MM.1S (cell line): ENCODE results near the gene SUGT1.

ENCODE experiments used
- EZH2 ChIP-seq: fragments of 300-600 bp; sonication (generic); optimal IDR thresholded peaks from 2 replicates; pipeline ENCODE3; 2017; ENCODE audit warnings: low read depth, mild to moderate bottlenecking, antibody characterized with exemption, low read length, mixed read lengths
- EZH2phosphoT487 ChIP-seq: fragments of 300-600 bp; sonication (generic); IDR thresholded peaks from 2 replicates; pipeline ENCODE4 v1.6.1; 2018; ENCODE audit warnings: antibody characterized with exemption, low read length
- TF ChIP-seq, protein P1 (sequence below): fragments of 300-600 bp; sonication (generic); IDR thresholded peaks from 2 replicates; pipeline ENCODE4 v1.5.1; 2016; ENCODE audit warnings: antibody characterized with exemption, low read length, mixed read lengths

DNA sequence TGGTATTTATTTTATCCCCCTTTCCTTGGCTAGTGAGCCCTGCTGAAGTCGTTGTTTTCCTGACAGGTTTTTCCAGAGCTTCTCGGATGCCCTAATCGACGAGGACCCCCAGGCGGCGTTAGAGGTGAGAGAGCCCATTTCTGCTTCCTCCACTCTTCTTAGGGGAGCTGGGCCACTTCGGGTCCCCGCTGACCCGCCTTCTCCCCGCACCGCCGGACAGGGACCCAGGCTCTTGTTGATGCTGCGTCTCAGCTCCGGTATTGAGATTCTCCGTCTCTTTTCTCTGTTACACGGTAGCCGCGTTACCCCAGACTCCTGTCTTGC is 306 bp downstream of the SUGT1 start:
- TF ChIP-seq, protein P1, sequence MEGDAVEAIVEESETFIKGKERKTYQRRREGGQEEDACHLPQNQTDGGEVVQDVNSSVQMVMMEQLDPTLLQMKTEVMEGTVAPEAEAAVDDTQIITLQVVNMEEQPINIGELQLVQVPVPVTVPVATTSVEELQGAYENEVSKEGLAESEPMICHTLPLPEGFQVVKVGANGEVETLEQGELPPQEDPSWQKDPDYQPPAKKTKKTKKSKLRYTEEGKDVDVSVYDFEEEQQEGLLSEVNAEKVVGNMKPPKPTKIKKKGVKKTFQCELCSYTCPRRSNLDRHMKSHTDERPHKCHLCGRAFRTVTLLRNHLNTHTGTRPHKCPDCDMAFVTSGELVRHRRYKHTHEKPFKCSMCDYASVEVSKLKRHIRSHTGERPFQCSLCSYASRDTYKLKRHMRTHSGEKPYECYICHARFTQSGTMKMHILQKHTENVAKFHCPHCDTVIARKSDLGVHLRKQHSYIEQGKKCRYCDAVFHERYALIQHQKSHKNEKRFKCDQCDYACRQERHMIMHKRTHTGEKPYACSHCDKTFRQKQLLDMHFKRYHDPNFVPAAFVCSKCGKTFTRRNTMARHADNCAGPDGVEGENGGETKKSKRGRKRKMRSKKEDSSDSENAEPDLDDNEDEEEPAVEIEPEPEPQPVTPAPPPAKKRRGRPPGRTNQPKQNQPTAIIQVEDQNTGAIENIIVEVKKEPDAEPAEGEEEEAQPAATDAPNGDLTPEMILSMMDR, result 0 out of 2 replicates have a peak, but pooled peaks have one; percentile 1
- TF ChIP-seq EZH2 (no peak), EZH2phosphoT487 (no peak)
